GM18519 (cell line): ENCODE data around the gene SCAPER.
"Not testable (repeated sequence)": the region's sequence is repeated elsewhere in the genome, so short reads cannot be mapped to it uniquely, and the experiment has no call there.

Experiments used
- ATAC-seq: cut with Tn5 transposase; IDR thresholded peaks from one replicate; pipeline ENCODE4 v1.9.1; 2021; ENCODE audit warnings: mild to moderate bottlenecking, moderate library complexity; ENCODE audit not compliant: unreplicated experiment, low FRiP score

The SCAPER gene

DNA sequence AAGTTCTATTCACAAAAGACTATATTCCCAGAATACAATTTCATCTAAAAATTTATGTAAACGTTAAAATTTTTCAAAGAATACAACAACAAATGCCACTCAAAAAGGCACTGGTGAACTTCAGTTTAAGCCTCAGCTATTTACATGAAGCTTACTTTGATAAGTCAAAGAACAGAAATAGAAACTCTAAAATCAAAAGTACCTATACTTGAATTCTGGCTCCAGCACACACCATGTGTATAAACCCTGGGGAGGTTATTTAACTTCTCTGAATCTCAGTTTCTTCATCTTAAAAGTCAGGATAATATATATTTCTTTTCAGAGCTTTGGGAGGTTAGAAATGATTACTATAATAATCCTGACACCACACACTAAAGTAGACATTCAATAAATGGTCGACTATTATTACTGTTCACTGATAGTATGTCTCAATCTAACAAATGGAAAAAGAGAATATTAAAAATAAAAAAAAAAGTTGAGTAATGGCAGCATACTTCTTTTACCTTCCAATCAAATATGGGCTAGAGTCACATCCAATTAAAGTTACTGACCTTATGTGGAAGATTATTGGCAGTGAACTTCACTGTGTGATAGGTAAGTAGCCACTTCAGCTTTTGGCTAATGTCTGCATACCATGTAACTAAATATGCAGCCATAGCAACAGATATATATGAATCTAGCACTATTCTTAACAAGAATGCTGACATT, 320.1 kb downstream of the SCAPER start:
- no peak for ATAC-seq

DNA sequence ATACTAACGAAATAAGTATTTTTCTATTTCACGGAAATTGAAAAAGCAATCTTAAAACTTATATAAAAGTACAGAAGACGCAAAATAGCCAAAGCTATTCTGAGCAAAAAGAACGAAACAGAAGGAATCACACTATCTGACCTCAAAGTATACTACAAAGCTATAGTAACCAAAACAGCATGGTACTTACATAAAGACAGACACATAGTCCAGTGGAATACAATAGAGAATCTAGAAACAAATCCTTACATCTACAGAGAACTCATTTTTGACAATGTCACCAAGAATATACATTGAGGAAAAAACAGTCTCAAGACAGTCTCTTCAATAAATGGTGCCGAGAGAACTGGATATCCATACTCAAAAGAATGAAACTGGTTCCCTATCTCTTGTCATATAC, 322.6 kb downstream of the SCAPER start:
- ATAC-seq = no peak

DNA sequence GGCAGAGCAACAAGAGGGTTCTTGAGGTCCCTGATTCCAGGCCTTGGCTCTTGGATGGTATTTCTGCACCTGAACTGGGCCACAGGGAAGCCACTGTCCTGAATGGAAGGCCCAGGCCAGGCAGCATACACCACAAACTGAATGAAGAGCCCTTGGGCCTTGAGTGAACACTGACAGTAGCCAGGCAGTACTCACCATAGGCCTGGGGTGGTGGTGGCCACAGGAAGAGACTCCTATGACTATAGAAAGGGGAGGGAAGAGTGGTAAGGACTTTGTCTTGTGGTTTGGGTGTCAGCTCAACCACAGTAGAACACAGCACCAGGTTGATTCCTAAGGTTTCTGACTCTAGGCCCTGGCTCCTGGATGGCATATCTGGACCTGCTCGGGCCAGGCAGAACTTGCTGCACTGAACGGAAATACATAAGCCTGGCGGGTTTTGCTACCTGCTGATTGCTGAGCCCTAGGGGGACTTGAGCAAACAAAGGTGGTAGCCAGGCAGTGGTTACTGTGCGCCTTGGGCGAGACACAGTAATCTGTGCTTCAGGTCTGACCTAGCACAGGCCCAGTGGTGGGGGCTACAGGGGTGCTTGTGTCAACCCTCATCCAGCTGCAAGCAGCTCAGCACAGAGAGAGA, 327.1 kb downstream of the SCAPER start:
- ATAC-seq = no peak

DNA sequence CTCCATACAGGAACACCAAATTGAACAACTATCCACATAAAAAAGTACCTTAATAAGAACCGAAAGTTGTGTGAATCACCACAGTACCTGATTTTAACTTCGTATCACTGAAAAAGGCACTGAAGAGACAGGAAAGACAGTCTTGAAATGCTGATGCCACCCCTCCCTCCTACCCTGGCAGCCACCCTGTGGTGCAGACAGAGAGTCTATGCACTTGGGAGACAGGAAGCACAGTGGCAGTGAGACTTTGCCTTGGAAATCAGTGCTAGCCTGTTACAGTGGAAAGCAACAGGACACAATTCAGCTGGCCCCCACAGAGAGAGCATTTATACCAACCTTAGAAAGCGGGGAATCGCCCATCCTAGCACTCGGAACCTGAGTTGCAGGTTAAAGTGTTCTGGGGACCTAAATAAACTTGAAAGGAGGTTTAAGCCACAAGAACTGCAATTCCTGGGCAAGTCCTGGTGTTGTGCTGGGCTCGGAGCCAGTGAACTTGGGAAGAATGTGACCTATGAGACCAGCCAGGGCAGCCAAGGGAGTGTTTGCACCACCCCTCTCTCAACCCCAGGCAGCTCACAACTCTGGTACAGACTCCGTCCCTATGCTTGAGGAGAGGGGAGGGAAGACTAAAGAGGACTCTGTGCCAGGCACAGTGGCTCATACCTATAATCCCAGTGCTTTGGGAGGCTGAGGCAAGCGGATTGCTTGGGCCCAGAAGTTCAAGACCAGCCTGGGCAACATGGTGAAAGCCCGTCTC, 328.4 kb downstream of the SCAPER start:
- no peak for ATAC-seq

DNA sequence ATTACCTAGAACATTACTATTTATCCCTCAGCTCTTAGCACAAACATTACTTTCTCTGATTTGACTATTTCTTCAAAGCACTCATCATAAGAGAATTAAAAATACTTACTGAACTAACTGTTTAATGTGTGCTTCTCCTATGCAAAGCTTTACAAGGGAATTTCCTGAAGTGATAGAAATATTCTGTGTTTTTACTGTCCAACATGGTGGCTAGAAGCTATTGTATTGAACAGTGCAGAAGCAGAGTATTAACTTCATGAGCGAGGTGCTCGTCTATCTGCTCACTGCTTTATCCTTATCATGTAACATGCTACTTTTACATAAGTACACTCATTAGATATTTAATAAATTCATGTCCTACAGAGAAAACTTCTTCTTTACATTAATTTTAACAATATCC, 329.5 kb downstream of the SCAPER start:
- no peak for ATAC-seq

DNA sequence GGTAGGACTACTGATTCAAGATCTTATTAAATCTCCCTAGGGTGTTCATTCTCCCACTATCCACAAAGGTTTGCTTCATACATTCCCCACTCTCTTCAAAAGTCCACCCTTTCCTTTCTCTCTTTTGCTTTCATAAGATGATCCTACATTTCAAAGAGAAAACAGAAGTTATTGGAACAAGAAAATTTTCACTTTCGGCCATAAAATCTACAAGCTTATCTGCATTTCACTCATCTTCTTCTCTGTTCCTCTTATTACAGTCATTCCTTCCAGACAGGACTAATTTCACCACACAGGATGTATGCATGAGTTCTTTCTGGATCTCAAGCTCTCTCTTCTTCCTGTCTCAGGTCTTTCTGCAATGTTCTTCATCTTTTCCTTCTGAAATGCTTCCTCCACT, 329.9 kb downstream of the SCAPER start:
- no peak for ATAC-seq

DNA sequence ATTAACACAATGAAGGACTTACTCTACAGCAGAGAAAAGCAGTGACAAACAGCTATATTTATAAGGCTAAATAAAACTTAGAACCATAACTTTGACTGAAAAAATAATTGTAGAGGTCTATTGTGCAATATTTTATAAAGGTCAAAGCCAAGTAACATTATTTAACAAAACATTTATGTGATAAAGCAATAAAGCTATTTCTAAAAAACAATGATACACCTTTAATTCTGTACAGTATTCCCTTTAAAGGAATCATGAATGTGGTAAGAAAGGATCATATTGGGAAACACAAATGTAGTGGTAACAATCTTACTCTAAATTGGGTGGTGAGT, 332.2 kb downstream of the SCAPER start:
- ATAC-seq = no peak

DNA sequence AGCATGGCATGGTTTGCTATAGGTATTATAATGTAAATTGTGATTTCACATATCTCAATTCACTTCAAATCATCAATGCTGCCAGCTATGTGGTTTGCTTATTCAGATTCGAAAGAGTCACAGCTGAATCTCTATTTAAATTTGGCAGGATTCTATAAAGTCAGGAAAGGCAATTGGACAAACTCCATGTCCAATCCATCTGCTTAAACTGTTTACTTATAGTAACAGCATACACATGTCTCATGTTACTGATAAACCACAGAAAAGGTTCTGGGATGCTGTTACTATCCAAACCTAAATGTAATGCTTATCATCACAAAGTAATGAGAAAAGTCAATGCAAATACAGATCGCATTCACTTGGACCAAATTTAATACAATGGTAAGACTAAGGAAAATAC, 338.9 kb downstream of the SCAPER start:
- no peak for ATAC-seq

DNA sequence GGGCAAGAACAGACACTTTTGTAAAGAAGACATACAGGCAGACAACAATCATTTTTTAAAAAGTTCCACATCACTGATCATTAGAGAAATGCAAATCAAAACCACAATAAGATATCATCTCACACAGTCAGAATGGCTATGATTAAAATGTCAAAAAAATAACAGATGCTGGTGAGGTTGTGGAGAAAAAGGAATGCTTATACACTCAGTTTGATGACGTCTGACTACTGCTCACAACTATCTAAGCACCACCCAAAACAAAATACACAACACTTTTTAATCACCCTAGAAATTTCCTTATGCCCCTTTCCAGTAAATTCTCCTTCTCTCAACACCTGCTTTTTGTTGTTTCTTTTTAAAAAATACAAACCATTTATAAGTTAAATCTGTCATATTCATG, 339.8 kb downstream of the SCAPER start:
- no peak for ATAC-seq

DNA sequence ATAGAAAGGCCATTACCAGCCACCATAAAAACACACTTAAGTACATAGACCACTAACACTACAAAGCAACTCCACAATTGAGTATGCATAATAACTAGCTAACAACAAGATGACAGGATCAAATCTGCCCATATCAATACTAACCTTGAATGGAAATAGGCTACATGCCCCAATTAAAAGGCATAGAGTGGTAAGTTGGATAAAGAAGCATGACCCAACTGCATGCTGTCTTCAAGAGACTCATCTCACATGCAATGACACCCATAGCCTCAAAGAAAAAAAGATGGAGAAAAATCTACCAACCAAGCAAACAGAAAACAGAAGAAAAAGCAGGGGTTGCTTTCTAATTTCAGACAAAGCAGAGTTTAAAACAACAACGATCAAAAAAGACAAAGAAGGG, 349.9 kb downstream of the SCAPER start:
- no peak for ATAC-seq

DNA sequence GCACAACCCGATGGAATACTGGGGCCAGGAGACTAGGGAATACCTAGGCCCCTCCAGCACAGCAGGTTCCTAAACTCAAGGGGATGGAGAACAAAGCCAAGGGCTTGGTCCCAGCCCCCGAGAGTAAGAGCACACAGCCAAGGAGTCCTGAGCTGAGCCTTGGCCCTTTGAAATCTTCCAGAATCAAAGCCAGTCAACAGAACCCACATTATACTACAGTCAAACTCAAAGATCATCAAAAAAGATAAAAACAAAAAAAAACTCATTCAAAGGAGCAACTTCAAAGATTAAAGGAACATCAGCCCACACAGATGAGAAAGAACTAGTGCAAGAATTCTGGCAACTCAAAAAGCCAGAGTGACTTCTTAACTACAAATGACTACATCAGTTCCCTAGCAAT, 351.6 kb downstream of the SCAPER start:
- ATAC-seq = no peak

DNA sequence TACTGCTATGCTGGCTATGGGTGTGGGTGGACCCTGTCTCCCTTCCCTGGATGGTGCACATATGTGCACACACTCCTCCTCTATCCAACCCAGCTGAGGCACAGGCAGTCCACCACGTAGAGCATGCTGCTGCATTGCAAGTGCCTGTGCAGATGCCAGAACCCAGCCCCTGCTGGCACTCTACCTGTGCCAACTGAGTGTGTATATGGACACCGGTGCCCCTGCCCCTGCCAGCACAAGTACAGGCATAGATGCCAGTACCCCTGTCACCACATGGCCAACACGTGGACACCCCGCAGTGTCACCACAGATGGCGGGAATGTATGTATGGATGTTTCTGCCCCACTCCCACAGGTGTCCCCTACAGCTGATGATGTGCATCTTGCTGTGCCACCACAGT, 352.0 kb downstream of the SCAPER start:
- no peak for ATAC-seq

DNA sequence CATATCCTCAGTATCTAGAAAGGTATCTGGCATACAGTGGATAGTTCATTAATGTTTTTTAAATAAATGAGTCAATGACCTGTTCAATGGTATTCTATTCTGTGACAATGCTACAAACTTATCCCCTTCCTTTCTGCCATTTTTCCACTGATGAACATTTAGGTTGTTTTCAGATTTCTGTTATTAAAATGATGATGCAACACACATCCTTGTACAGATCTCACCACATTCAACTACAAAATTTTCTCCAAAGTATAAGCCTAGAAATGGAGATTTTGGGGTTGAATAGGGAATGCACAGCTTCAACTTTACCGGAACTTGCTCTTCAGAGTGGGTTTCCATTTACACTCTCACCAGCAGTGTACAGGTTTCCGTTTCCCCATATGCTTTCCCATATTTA, 358.3 kb downstream of the SCAPER start:
- no peak for ATAC-seq

DNA sequence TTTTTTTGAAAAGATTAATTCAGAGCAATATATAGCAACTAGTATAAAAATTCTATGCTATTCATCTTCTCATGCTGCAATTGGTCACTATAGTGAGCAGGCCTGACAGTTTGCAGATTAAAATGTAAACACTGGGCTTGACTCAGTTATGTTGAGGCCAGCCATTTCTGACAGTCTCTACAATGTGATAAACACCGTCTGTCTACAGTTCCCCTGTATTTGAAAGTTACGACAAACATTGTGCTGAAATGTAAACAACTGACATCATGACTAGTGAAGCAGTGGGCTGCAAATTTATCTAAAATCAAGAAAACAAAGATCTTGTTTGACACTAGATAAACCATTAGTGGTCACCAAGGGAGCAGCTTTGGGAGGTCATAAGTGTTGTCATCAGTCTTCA, 371.1 kb downstream of the SCAPER start:
- no peak for ATAC-seq

DNA sequence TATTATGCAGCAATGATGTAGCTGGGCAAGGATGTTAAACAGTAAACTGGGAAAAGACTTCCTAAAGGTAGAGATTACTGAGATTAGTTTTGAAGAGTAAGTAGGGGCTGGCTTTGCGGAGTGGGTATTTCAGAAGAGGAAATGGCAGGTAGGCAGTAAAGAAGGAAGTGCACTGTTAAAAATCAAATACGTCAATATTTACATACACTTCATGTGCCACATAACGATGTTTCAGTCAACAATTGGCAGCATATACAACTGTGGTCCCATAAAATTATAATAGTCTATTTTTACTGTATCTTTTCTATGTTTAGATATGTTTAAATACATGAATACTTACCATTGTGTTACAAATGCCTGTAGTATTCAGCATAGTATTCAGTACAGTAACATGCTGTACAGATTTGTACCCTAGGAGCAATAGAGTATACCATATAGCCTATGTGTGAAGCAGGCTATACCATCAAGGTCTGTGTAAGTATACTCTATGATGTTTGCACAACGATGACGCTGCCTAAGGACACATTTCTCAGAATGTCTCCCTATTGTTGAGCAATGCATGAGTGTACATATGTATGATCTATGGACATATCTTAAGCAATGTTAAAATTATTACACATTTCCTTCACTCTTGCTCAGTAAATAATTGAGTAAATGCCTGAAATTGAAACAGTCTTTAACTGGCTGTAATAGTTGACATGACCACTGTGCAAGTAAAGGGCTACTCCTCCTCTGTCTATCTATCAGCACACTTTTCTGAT, 371.9 kb downstream of the SCAPER start:
- ATAC-seq = no peak

DNA sequence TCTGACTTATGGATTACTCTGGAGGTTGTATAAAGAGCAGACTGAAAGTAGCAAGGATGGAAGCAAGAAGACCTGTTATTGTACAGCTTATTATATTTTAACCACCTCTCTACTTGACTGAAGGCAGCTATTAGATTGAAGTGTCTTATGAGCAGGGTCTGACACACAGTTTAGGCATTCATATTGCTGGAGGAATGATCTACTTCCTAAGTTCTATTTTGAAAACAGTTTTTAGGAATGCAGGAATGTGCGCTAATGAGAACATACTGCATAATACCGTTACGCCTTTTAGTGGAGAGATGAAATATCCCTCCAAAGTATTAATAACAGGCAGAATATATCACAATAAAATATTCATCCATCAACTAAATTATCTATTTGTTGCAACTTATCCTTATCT, 375.2 kb downstream of the SCAPER start:
- no peak for ATAC-seq

DNA sequence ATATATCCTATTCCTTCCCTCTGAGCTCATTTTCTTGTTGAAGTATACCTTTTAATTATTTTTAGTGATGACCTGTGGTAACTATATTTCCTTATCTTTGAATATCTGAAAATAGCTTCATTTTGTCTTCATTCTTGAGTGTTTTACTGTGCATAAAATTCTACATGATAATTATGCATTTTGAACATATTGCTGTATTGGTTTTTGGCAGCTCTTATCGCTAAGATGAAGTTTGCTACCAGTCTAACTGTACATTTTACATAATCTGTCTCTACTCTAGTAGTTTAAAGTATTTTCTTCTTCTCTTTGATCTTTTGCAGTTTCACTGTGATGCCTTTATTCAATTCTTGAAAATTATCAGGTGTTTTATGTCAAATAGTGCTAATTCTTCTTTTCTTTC, 379.0 kb downstream of the SCAPER start:
- ATAC-seq = no peak

DNA sequence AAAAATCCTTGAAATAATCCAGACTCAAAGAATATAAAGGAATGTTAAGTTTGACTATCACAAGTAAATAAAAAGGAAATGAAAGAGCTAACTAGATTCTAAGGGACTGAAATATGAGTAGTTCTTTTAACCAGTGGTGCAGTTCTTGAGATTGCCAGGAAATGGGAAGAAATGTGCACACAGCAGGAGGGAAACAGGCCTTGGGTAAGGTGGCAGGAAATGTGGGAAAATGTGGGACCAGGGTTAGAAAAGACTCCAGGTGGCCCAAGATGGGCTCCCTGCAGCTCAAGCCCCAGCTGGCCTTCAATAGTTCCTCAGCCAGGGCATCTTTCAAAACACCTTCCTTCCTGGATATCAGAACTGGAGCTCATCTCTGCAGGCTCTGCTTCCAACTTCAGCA, 387.2 kb downstream of the SCAPER start:
- no peak for ATAC-seq

DNA sequence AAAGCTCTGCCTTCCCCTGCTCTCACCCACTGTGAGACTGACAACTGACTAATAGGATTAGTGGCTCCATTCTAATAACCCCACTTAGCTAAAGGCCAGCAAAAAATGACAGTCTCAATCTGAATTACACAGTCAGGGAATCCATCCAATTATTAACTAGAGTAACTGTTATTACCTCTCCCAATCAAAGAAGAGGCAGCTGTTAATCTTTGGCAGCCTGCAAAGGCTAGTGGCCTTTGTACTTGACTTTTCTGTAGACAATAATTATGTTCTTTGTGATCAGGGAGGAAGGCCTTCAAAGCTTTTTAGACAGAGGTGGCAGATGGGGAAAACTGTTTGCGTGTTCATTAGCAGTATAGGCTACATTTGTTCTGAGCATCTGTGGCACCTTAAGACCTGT, 390.9 kb downstream of the SCAPER start:
- no peak for ATAC-seq

DNA sequence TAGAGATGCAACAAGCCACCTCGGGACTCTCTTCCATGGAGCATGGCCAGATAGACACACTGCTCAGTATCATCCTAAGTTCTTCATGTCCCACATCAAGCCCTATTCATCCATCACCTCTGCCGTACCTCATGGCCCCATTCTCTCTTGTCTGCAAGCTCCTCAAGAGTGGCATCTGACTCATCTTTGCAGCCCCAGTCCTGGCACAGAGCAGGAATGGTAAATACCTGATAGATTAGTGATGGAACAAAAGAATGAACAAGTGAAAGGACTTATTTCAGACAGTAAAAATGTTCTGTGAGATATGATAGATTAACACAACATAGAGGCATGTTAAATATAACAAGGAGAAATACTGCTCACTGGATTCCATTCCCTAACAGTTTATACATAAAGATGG, 392.2 kb downstream of the SCAPER start:
- ATAC-seq = no peak

DNA sequence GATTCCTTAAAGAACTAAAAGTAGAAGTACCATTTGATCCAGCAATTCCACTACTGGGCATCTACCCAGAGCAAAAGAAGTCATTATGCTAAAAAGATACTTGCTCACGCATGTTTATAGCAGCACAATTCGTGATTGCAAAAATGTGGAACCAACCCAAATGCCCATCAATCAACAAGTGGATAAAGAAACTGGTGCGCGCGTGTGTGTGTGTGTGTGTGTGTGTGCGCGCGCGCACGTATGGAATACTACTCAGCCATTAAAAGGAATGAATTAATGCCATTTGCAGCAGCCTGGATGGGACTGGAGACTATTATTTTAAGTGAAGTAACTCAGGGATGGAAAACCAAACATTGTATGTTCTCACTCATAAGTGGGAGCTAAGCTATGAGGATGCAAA, 394.5 kb downstream of the SCAPER start:
- ATAC-seq = not testable (repeated sequence)
